ENCODE measurements around the gene GRIP2.

GRCh38 chr3:14465425-14465824, 74.7 kb downstream of the GRIP2 start:
- TF ChIP-seq ZNF274 (IDR thresholded peaks at IDR 0.05; ENCODE audit: low read depth, low read length), result no peak
- TF ChIP-seq SUZ12 (IDR thresholded peaks at IDR 0.05; ENCODE audit: extremely low read depth, insufficient read depth, insufficient read length), result no peak
